ENCODE measurements around the gene RELN. TPM values are rescaled to one million over a fixed set of nuclear protein-coding genes. Genes with fewer than 3 reads are reported as not detected.
"Not testable (repeated sequence)": the region's sequence is repeated elsewhere in the genome, so short reads cannot be mapped to it uniquely, and the experiment has no call there.

The RELN gene
- total RNA-seq, 1 donor from 2014 or later: 2.5 TPM

GRCh38 chr7:103501206-103501605 lies 488.3 kb downstream of the RELN start:
- intact Hi-C loops (cut with micrococcal nuclease): no loop called here
- no peak for DNase-seq
- ATAC-seq: no peak

GRCh38 chr7:103499976-103500375 lies 489.5 kb downstream of the RELN start:
- DNase-seq: no peak
- no peak for ATAC-seq
- intact Hi-C loops (cut with micrococcal nuclease): no loop called here

GRCh38 chr7:103487419-103487818 lies 502.0 kb downstream of the RELN start:
- intact Hi-C loops (cut with micrococcal nuclease): no loop called here
- ATAC-seq: no peak
- DNase-seq: no peak

- intact Hi-C loops (cut with micrococcal nuclease); ATAC-seq; DNase-seq: not testable (repeated sequence)
Observed at GRCh38 chr7:103486873-103487272, 502.6 kb downstream of the RELN start.

- DNase-seq (no peak), ATAC-seq (no peak)
- intact Hi-C loops (cut with micrococcal nuclease): no loop called here
Observed at GRCh38 chr7:103480771-103481170, 508.7 kb downstream of the RELN start.

GRCh38 chr7:103474956-103475355 lies 514.5 kb downstream of the RELN start:
- intact Hi-C loops (cut with micrococcal nuclease): no loop called here
- ATAC-seq (no peak), DNase-seq (no peak)

- DNase-seq: no peak
- no peak for ATAC-seq
- intact Hi-C loops (cut with micrococcal nuclease): no loop called here
Observed at GRCh38 chr7:103469095-103469948, 520.1 kb downstream of the RELN start.

- DNase-seq (no peak), ATAC-seq (no peak)
- intact Hi-C loops (cut with micrococcal nuclease): no loop called here
Observed at GRCh38 chr7:103466814-103467213, 522.6 kb downstream of the RELN start.

- DNase-seq: no peak
- no peak for ATAC-seq
- intact Hi-C loops (cut with micrococcal nuclease): no loop called here
Observed at GRCh38 chr7:103462358-103462757, 527.1 kb downstream of the RELN start.

GRCh38 chr7:103447073-103447960 lies 542.1 kb downstream of the RELN start:
- peak; percentile 34 for ATAC-seq
- DNase-seq: no peak
- intact Hi-C loops (cut with micrococcal nuclease): no loop called here

- ATAC-seq (peak; percentile 32), DNase-seq (no peak)
- intact Hi-C loops (cut with micrococcal nuclease): no loop called here
Observed at GRCh38 chr7:103446049-103446520, 543.4 kb downstream of the RELN start, which contains the start of gene SLC26A5. Gene SLC26A5 (minus strand): TSS chr7:103446207. CDS start chr7:103421514, 24,693 bp downstream.

- DNase-seq (no peak), ATAC-seq (no peak)
- intact Hi-C loops (cut with micrococcal nuclease): no loop called here
Observed at GRCh38 chr7:103445228-103446048, 544.0 kb downstream of the RELN start.

- intact Hi-C loops (cut with micrococcal nuclease): no loop called here
- DNase-seq (no peak), ATAC-seq (no peak)
Observed at GRCh38 chr7:103439661-103440060, 549.8 kb downstream of the RELN start.

GRCh38 chr7:103437623-103438022 lies 551.8 kb downstream of the RELN start:
- intact Hi-C loops (cut with micrococcal nuclease): no loop called here
- DNase-seq (no peak), ATAC-seq (no peak)

- intact Hi-C loops (cut with micrococcal nuclease): no loop called here
Observed at GRCh38 chr7:103432712-103433111, 556.7 kb downstream of the RELN start.

GRCh38 chr7:103425177-103425576 lies 564.3 kb downstream of the RELN start:
- intact Hi-C loops (cut with micrococcal nuclease): no loop called here
- ATAC-seq (no peak), DNase-seq (no peak)

More at GRCh38 chr7:103432712-103433111, 556.7 kb downstream of the RELN start:
- ATAC-seq (no peak), DNase-seq (no peak)

- intact Hi-C loops (cut with micrococcal nuclease): no loop called here
- no peak for ATAC-seq
Observed at GRCh38 chr7:103423467-103424179, 565.8 kb downstream of the RELN start.

More at GRCh38 chr7:103423467-103424179, 565.8 kb downstream of the RELN start:
- no peak for DNase-seq

Data from left ventricle myocardium superior (tissue), 1 donor.